Erythroblast (primary cell): ENCODE results near the gene DOCK8.

Experiments used
- GATA1 ChIP-seq: IDR thresholded peaks from 2 replicates; pipeline ENCODE4 v1.6.1; 2011; ENCODE audit warnings: low read depth, mild to moderate bottlenecking, control low read depth, low read length, moderate library complexity
- POLR2A ChIP-seq: IDR thresholded peaks from 2 replicates; pipeline ENCODE4 v1.6.1; 2011; ENCODE audit warnings: mild to moderate bottlenecking, low read length

- no peak for TF ChIP-seq POLR2A
- no peak for TF ChIP-seq GATA1
Observed at GRCh38 chr9:211557-211956, 3.1 kb upstream of the DOCK8 start.
